Gastrocnemius medialis (tissue), 4 donors: ENCODE measurements around the gene LILRB4.
"Not testable (repeated sequence)": the region's sequence is repeated elsewhere in the genome, so short reads cannot be mapped to it uniquely, and the experiment has no call there.

Experiments
- CTCF ChIP-seq, 5 experiments: fragments of 450-650 bp in 3 of 5; fragments of 200-600 bp in 2 of 5; sonication (generic) in 2 of 5; IDR thresholded peaks in 4 of 5; conservative IDR thresholded peaks in 1 of 5; 1 replicate in 4 of 5; 2 replicates in 1 of 5; pipeline ENCODE4 v1.5.1; 2016 to 2019; ENCODE audit warnings: antibody characterized with exemption in 5 of 5, mild to moderate bottlenecking in 3 of 5, moderate library complexity in 3 of 5
- POLR2A ChIP-seq, 2 donors: fragments of 450-650 bp; IDR thresholded peaks; one replicate each; pipeline ENCODE4 v1.6.1; 2017; ENCODE audit warnings: antibody characterized with exemption in 2 of 2, mild to moderate bottlenecking in 2 of 2, moderate library complexity in 2 of 2

GRCh38 chr19:54643583-54643982, 19.2 kb upstream of the LILRB4 start:
- not testable (repeated sequence) for TF ChIP-seq CTCF (IDR thresholded peaks at IDR 0.05 in 4 of 5, conservative IDR thresholded peaks at IDR 0.05 in 1 of 5); POLR2A (IDR thresholded peaks at IDR 0.05)
